Measurements from ENCODE around the gene SLF2. TPM values are rescaled to one million over a fixed set of nuclear protein-coding genes. Genes with fewer than 3 reads are reported as not detected.

Gene SLF2
- total RNA-seq, 2 donors from 2014 or later = 15.1 to 21.9 TPM

DNA sequence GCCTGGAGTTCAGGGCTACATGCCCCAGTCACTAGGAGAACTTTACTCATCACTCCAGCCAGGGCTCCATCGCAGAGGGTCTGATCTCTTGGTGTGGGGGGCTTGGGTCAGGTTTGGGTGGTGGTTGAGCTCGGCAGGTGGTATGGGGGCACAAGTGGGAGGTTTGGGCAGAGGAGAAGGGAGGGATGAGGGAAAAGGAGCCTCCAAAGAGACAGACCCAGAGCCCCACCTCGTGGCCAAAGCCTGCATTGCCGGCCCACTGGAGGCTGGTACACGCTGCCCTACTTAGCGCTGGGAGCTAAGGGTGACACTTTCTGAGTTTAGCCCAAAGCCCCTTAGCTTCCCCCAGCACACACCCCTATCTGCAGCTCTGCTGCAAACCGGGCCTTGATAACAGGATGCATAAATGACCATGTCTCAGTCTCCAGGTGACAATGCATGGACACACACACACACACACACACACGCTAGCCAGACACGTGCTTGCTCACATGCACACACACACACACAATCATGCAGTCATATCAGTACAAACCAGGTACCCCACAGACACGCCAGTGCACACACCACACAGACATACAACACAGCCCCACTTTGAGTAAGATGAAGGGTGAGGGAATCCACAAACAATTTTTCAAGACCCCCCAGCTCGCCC lies 101.6 kb downstream of the SLF2 start:
- Histone ChIP-seq H3K9ac (ENCODE audit: low read depth in 2 of 2, low read length in 2 of 2) (no peak overlapping the region), H3K9me3 (no peaks in the 10 kb centered on the region), H3K4me3 (no peak overlapping the region), H3K27me3 (peaks cover 5% of the 10 kb centered on the region), H3K27ac (no peak overlapping the region), H3K36me3 (no peaks in the 10 kb centered on the region), H3K4me1 (no peaks in the 10 kb centered on the region)
- TF ChIP-seq, protein P1, sequence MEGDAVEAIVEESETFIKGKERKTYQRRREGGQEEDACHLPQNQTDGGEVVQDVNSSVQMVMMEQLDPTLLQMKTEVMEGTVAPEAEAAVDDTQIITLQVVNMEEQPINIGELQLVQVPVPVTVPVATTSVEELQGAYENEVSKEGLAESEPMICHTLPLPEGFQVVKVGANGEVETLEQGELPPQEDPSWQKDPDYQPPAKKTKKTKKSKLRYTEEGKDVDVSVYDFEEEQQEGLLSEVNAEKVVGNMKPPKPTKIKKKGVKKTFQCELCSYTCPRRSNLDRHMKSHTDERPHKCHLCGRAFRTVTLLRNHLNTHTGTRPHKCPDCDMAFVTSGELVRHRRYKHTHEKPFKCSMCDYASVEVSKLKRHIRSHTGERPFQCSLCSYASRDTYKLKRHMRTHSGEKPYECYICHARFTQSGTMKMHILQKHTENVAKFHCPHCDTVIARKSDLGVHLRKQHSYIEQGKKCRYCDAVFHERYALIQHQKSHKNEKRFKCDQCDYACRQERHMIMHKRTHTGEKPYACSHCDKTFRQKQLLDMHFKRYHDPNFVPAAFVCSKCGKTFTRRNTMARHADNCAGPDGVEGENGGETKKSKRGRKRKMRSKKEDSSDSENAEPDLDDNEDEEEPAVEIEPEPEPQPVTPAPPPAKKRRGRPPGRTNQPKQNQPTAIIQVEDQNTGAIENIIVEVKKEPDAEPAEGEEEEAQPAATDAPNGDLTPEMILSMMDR (IDR thresholded peaks at IDR 0.05) = peak; percentile 83
- peak; percentile 89 for DNase-seq
- intact Hi-C loops (cut with DNase I) = no loop called here

Small RNA genes lying within 50 kb of the gene (microRNA-seq; reads per million reads assigned to microRNA genes)
- not detected for gene MIR608

Other genes starting within 250 kb of the SLF2 start
- under 1 TPM in 1 of 2 donors, not detected in 1; 0.15 TPM for gene PAX2, start 167.4 kb upstream of the SLF2 start, total RNA-seq
- 100 to 1,000 TPM; 113 to 133 TPM for gene SEMA4G, start 56.5 kb downstream of the SLF2 start, total RNA-seq
- 100 to 1,000 TPM in 1 of 2 donors, 10 to 100 TPM in 1; 71.5 to 105 TPM for gene MRPL43, start 74.5 kb downstream of the SLF2 start, total RNA-seq
- 10 to 100 TPM in 1 of 2 donors, 1 to 10 TPM in 1; 4.6 to 11.4 TPM for gene TWNK, start 74.6 kb downstream of the SLF2 start, total RNA-seq
- 10 to 100 TPM; 30.8 to 36.5 TPM for gene LZTS2, start 86.8 kb downstream of the SLF2 start, total RNA-seq
- under 1 TPM; 0.19 to 0.42 TPM for gene PDZD7, start 118.2 kb downstream of the SLF2 start, total RNA-seq
- 10 to 100 TPM in 1 of 2 donors, 1 to 10 TPM in 1; 8.8 to 18.1 TPM for gene SFXN3, start 118.3 kb downstream of the SLF2 start, total RNA-seq
- gene KAZALD1, start 149.0 kb downstream of the SLF2 start, total RNA-seq = 10 to 100 TPM; 11.5 to 32.4 TPM
- under 1 TPM; 0.21 to 0.52 TPM for gene TLX1, start 218.3 kb downstream of the SLF2 start, total RNA-seq